Stimulated activated CD8-positive, alpha-beta memory T cell treated with anti-CD3 and anti-CD28 coated beads, Interleukin-4, amount 100 ng/mL, for 24 hours (primary cell): ENCODE measurements around the gene SLC3A2.
"Not testable (repeated sequence)": the region's sequence is repeated elsewhere in the genome, so short reads cannot be mapped to it uniquely, and the experiment has no call there.

ENCODE experiments used
- DNase-seq: peaks from one replicate; pipeline ENCODE4 v3.0.0-alpha.2; 2020; ENCODE audit warnings: low read depth

Gene SLC3A2

GRCh38 chr11:62880803-62881578 lies at the start of gene SLC3A2:
Gene SLC3A2, plus strand, starts transcription at chr11:62880896. Its CDS starts 128 bp downstream, at chr11:62881024.
- DNase-seq = peak; percentile 85

GRCh38 chr11:62830904-62831519 lies 49.7 kb upstream of the SLC3A2 start:
- no peak for DNase-seq

- peak; percentile 99 for DNase-seq
Observed at GRCh38 chr11:62831520-62832335, 49.0 kb upstream of the SLC3A2 start, which contains the start of gene STX5. Gene STX5, minus strand, starts transcription at chr11:62832051. Its CDS starts 808 bp downstream, at chr11:62831243.

- no peak for DNase-seq
Observed at GRCh38 chr11:62832336-62833234, 48.1 kb upstream of the SLC3A2 start, which contains the start of gene TEX54. Gene TEX54, minus strand, starts transcription at chr11:62832841.

- no peak for DNase-seq
Observed at GRCh38 chr11:62835336-62835735, 45.4 kb upstream of the SLC3A2 start.

DNA sequence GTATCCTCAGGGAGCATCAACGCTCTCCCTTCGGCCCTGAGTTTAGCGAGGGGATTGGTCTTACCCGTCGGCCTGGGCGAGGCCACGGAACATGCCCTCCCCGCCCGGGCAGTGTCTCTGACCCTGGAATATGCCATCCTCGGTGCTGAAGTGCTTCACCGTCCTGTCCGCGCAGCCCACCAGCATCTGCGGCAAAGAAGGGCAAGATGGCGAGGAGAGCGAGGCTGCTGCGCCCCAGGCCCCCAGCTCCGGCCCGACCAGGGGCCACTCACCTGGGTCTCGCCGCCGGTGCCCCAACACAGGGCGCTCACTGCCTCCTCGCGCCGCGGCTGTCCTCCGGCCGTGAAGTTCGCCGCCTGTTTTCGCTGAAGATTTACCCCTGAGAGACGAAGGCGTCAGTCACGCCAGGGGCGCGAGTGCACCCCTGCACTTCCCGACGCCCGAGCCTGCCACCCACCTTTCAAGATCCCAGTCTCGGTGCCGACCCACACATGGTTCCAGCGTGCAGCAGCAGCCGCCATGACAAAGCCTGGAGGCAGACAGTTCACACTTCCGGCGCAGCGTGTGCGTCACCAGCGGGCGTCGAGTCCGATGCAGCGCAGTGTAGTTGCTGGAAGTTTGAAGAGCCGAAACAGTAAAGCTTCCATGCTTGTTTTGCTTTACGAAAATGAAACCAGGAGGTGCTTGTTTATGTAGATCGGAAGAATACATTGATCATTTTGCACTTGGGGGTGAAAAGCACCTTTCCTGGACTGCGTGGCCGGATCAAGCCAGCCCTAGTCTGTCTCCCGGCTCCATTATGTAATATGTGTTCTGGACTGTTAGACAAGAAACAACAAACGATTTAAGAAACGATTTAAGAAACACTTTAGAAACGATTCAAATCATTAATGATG lies 41.4 kb upstream of the SLC3A2 start, which contains the start of gene WDR74:
Gene WDR74, minus strand, starts transcription at position 541 of the 896 bp plus-strand sequence. Its CDS starts 20 bp downstream, at position 521.
- DNase-seq = peak; percentile 87

DNA sequence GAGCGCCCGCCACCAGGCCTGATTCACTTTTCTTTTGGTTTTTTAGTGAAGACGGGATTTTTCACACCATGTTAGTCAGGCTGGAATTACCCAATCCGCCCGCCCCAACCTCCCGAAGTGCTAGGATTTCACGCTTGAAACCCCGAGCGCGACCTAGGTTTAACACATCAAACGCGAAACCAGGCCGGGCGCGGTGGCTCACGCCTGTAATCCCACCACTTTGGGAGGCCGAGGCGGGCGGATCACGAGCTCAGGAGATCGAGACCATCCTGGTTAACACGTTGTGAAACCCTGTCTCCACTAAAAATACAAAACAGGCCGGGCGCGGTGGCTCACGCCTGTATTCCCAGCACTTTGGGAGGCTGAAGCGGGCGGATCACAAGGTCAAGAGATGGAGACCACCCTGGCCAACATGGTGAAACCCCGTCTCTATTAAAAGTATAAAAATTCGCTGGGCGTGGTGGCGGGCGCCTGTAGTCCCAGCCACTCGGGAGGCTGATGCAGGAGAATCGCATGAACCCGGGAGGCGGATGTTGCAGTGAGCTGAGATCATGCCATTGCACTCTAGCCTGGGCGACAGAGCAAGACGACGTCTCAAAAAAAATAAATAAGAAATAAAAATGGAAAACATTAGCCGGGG lies 39.9 kb upstream of the SLC3A2 start:
- DNase-seq = peak; percentile 75

DNA sequence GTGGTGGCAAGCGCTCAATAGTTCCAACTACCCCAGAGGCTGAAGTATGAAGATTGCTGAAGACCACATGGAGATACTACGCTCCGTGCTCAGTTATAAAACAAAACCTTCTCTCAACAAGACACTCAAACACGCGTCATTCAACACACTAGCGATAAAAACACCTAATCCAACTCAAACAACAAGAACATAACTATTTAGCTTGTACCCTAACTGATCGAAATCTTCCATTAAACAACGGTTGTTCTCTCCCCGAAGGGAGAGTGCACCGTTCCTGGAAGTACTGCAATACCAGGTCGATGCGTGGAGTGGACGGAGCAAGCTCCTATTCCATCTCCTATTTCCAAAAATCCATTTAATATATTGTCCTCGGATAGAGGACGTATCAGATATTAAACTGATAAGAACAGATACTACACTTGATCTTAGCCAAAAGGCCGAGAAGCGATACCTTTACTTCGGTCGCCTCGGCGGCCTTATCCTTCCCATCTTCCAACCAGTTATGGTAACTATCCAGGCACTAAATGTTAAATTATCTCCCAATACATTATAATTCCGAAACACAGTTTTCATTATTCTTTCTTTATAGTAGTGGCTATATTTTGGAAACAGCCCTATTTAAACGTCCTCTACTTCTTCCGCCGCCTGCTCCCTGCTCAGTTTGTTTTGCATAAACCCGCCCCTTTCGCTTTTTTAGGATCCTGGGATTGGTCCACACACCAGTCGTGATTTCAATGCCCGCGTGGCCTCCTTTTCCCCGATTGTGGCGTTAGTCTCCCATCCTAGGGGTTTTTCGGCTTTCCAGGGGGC lies 39.1 kb upstream of the SLC3A2 start:
- peak; percentile 55 for DNase-seq

- DNase-seq = no peak
Observed at GRCh38 chr11:62842171-62842741, 38.4 kb upstream of the SLC3A2 start.

DNA sequence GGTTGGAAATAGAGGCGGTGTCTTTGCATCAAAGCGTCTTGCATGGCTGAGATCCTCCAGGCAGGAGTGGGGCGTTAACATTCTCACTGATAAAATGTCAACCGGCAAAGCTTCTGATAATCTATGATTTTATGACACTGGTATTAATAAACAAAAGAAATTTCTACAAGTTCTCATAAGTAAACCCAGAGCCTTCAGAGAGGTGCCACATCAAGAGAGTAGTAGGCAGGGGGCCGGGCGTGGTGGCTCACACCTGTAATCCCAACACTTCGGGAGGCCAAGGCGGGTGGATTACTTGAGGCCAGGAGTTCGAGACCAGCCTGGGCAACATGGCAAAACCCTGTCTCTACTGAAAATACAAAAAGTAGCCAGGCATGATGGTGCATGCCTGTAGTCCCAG lies 37.8 kb upstream of the SLC3A2 start:
- DNase-seq = not testable (repeated sequence)

DNA sequence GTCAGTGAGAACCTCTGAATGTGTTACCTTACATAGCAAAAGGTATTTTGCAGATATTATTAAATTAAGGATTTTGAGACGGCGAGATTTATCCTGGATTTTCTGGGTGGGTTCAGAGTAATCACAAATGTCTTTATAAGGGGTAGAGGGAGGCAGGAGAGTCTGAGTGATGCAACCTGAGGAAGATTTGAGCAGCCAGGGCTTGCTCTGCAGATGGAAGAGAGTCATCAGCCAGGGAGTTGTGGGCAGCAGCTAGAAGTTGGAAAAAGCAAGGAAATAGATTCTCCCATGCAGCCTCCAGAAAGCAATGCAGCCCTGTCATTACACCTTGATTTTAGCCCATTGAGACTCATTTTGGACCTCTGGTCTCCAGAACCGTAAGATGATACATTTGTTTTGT lies 37.2 kb upstream of the SLC3A2 start:
- DNase-seq = no peak

- no peak for DNase-seq
Observed at GRCh38 chr11:62844154-62844553, 36.5 kb upstream of the SLC3A2 start.

DNA sequence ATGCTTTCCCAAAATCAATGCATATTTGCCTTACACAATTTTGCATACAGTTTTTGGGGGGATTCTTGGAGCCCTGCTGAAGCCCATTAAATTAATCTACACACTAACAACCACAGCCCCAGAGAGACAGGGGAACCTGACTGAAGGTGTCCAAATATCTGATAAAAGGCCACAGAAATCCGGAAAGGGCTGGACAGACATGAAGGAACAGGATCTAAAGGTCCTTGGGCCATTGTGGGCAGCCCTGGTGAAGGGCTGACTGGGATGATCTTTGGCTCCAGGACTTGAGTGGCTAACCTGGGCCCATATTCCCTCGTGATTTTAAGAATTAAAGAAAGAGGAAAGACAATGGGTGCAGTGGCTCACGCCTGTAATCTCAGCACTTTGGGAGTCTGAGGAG lies 34.5 kb upstream of the SLC3A2 start:
- no peak for DNase-seq

GRCh38 chr11:62847767-62848314 lies 32.9 kb upstream of the SLC3A2 start:
- DNase-seq = no peak

GRCh38 chr11:62850911-62851806 lies 29.5 kb upstream of the SLC3A2 start:
- no peak for DNase-seq

DNA sequence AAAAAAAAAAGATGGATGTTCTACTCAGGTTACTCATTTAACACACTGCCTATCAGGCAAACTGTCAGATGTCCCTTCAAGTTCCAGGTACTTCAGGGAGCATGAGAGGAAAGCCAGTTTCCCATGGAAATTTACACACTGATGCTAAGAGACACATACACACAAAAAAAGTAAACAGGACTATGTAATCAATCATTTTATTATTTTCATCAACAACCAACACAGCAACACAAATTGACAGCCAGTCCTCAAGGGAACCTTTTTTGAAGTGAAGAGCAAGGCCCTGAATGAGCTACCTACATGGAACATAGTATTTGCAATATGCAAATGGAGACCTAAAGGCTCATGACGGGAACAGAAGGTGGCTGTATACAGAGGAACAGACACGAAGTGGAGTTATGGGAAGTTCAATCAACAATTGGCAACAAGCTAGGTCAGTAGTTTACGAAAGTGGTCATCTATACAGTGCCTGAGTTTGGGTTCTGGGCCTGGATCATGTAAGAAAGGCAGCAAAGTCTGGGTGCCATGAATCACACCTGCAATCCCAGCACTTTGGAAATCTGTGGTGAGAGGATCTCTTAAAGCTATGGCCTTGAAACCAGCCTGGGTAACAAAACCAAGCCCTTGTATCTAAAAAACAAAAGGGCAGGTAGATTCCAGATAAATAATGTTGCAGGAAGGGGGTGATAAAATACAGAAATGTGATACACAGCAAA lies 28.7 kb upstream of the SLC3A2 start:
- no peak for DNase-seq
